NCI-H2227 (cell line): Measurements from ENCODE around the gene CLIP1.
"Not testable (repeated sequence)": the region's sequence is repeated elsewhere in the genome, so short reads cannot be mapped to it uniquely, and the experiment has no call there.

Source experiments
- DNase-seq: peaks from one replicate; lab custom pipeline; 2025; ENCODE audit not compliant: unreplicated experiment; lab: John Stamatoyannopoulos, UW

Gene CLIP1

DNA sequence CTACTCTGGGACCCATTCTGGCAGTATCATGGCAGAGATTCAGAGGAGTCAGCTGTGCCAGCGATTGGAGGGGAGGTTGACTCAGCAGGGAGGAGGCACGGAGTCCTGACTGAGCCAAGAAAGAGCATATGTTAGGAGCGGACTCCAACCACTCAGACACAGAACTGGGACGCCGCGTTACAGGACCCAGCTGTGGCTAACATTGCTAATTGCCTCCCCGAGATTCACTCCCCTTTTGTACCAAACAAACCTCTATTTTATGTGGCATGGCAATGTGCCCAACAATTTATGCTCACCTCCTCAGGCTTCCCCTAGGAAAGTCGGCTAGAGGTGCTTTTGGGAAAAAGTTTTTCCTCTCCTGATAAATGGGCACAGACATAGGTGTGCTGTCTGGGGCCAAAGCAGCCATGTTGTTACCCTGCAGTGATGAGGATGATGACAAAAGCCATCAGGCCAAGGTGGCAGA, 15.2 kb upstream of the CLIP1 start:
- peak; percentile 49 for DNase-seq

DNA sequence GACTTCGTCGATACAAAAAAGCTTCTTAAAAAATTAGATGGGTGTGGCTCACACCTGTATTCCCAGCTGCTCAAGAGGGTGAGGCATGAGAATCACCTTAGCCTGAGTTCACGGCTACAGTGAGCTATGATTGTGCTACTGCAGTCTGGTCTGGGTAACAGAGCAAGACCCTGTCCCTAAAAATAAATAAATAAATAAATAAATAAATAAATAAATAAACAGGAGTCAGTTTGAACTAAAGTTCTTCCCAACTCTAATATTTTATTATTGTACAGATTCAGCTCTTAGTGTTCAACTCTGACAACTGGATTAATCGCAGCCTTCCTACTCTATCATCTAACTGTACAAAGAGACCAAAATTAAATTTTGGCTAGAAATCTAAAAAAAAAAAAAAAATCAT, 12.7 kb upstream of the CLIP1 start:
- DNase-seq = no peak

DNA sequence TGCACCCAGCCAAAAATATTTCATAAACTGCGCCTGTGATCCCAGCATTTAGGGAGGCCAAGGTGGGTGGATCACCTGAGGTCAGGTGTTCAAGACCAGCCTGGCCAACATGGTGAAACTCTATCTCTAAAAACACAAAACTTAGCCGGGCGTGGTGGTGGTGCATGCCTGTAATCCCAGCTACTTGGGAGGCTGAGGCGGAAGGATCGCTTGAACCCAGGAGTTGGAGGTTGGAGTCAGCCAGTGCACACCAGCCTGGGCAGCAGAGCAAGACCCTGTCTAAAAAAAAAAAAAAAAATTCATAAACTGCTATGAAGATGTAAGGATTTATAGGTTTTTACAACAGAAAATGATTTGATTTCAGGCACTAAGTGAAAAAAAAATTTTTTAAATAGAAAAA, 6.6 kb upstream of the CLIP1 start:
- DNase-seq = not testable (repeated sequence)

DNA sequence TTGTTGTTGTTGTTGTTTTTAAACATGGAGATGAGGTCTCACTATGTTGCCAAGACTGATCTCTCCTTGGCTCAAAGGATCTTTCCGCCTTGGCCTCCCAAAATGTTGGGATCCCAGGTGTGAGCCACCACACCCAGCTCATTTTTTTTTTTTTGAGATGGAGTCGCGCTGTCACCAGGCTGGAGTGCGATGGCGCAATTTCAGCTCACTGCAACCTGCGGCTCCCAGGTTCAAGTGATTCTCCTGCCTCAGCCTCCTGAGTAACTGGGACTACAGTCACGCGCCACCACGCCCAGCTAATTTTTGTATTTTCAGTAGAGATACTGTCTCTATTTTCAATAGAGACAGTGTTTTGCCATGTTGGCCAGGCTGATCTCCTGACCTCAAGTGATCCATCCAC, 4.9 kb upstream of the CLIP1 start:
- DNase-seq = no peak

DNA sequence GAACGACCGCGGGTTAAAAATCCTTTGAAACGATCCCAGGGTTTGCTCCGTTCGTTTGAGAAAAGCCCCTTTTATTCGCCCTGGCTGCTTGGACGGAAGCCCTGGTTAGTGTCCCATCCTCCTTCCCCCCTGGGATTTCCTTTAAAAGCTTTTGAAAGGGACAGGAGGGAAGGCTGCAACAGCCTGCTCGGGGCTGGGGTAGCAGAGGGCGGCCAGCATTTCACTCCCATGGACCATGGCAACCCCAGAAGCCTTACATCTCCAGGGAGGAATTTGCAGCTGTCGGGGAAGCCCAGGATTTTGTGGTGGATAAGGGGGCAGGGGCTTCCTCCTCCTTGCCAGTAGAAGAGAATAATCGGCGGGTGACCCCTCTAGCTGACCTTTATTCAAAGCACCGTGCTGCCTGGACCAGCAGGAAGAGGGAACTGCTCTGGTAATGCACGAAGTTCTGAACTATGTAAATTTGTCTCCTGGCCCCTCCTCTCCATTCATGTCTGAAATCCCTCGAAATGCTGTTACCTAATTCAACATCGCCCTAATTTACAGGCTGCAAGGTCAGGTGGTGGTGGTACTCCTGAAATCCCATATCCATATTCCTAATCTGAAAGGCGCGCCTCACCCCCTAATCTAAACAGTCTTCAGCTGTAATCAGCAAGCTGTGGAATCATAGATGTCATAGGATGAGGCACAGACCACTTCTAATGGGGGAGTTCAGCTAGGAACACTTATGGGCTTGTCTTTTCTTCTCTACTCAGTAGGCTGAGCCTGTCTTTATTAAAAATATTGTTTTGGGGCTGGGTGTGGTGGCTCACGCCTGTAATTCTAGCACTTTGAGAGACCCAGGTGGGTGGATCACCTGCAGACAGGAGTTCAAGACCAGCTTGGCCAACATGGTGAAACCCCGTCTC, 1.0 kb upstream of the CLIP1 start:
- DNase-seq = peak; percentile 46

DNA sequence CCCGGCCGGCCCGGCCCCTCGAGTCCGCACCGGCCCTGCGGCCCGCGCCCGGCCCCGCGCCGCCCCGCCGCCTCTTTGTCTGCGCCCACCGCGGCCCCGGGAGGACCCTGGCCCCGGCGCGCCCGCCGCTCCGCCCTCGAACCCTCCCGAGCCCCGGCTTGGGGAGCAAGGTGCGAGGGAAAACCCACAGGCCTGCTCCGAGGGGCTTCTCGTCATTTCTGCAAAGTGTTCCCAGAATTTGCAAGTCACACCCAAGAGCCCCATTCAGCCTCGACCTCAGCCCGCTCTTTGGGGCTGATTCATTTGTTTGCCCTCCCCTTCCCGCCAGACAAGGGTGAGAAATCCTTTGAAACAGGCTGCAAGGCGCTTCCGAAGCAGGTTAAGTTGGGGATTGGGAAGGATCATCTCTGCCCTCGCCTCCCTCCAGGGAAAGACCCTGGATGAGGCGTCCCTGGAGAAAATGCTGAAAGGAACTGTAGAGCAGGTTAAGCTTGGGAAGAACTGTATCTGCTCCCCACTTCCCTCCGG, 325 bp upstream of the CLIP1 start:
- DNase-seq = peak; percentile 59

DNA sequence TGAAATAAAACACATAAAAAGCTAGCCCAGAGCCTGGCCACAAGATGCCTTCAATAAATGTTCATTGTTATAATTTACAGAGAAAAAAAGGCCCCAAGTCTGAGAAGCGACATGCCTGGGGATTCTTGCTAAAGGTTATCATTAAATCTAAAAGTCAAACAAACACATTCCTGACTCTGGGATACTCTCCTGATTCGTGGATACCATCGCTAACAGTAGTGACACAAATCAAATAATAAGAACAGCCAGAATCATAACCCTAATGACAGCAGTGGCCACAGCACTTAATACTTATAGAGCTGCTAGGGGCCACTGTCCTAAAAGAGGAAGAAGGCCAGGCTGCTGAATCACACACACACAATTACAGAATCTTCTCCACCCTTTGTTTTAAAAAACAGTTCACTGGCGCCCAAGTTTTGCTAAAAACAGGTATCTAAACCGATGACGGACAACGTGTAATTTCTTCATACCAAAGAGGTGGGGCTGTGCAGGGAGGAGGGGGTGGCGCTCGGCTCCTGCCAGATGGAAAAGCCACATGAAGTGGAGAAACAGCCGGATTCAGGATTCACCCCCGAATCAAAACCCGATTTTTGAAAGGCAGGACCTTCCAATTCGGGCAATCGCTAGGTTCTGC, 1.2 kb downstream of the CLIP1 start:
- peak; percentile 38 for DNase-seq

DNA sequence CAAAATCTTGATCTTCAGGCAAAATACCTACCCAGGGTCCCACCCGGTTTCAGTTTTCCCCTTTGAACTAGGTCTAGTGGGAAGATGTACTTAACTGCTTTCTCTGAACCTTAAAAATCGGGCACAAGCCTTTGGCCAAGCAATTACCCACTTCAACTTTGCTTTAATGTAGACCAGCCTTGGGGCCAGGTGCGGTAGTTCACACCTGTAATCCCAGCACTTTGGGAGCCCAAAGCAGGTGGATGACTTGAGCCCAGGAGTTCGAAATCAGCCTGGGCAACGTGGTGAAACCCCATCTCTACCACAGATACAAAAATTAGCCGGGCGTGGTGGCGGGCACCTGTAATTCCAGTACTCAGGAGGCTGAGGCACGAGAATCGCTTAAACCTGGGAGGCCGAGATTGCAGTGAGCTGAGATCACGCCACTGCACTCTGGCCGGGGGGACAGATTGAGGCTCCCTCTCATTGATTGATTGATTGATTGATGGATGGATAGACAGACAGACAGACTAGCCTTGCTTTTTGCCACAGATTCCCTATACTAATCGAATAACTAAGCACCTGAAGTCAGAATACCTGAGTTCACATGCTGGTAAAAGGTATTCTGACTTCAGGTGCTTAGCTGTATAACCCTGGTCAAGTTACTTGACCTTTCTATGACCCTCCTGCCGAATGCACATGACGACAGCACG, 1.9 kb downstream of the CLIP1 start:
- no peak for DNase-seq

DNA sequence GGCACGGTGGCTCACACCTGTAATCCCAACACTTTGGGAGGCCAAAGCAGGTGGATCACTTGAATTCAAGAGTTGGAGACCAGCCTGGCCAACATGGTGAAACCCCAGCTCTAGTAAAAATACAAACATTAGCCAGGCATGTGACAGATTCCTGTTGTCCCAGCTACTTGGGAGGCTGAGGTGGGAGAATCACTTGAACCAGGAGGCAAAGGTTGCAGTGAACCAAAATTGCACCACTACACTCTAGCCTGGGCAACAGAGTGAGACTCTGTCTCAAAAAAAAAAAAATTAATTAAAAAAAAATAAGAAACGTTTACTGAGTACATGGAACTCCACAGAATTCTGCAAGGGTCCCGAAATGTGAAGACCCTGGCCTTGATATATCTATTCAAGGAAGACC, 3.4 kb downstream of the CLIP1 start:
- not testable (repeated sequence) for DNase-seq

DNA sequence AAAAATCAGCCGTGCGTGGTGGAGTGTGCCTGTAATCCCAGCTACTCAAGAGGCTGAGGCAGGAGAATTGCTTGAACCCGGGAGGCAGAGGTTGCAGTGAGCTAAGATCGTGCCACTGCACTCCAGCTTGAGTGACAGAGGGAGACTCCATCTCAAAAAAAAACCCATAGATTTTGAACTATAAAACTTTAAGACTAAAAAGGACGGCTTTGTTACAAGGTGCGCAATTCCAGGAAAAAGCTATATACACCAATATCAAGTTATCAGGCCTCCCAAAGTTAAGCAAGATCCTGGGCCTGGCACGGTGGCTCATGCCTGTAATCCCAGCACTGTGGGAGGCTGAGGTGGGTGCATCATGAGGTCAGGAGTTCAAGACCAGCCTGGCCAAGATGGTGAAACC, 6.8 kb downstream of the CLIP1 start:
- not testable (repeated sequence) for DNase-seq

DNA sequence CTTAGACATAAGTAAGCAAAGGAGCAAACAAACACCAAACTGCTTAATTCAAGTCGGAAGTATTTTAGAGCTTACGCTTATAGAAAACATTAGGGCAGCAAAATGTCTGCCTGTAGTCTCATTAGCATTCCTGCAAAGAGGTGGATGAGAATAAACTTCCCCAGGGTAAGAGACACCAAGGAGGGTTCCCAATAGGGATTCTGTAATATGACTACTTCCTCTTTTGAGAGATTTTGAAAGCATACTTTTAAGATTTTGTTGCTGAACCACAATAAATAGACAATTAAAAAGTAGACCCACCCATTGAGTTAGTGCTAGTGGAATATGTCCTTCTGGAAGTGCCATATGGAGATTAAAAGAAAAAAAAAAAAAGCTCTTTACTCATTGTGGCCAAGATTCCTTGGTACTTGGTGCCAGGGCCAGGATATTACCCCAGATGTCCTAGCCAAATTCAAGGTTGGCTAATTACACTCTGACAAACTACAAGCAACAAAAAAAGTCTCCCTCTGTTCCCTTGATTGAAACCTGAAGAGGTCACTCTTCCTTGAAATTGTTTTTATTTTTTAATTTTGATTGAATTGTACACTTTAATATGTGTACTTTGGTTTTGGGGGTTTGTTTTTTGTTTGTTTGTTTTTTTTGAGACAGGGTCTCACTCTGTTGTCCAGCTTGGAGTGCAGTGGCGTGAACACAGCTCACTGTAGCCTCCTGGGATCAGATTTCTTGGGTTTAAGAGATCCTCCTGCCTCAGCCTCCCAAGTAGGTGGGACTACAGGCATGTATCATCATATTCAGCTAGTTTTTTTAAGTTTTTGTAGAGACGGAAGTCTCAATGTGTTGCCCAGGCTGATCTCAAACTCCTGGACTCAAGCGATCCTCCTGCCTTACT, 8.7 kb downstream of the CLIP1 start:
- DNase-seq = no peak

DNA sequence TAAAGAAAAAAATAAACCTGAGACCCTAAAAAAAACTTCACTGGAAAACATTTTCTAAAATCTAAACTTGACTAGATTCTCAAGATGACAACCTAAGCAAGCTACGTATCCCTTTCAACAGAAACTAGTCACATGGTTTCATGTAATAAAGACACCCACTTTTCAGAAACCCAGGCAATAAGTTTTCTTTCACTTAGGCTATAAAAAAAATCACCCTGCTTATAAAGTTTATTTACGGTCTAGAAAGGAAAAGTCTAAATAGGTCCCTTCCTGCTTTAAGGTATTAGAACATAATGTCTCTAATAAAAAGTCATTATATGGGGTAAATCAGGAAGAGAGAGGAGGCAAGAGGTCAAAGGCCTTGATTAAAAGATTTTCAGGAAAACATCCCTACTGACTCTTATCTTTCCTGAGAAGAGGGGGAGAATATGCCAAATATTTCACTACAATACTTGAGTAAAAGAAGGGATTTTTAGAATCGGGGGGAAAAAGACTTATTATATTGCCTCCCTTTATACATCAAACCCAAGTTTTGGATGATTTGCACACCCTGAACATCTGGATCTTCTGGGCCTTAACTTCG, 9.5 kb downstream of the CLIP1 start:
- DNase-seq = no peak

DNA sequence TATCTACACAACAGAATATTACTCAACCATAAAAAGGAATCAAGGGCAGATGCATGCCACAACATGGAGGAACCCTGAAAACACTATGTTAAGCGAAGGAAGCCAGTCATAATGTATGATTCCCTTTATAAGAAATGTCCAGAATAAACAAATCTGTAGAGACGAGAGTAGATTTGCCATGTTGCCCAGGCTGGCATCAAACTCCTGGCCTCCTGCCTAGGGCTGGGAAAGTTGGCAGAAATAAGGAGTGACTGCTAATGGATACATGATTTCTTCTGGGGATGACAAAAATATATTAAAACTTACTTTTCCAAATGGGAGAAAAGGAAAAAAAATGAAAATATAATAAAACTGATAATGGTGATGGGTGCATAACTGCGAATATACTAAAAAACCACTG, 10.9 kb downstream of the CLIP1 start:
- DNase-seq = no peak

DNA sequence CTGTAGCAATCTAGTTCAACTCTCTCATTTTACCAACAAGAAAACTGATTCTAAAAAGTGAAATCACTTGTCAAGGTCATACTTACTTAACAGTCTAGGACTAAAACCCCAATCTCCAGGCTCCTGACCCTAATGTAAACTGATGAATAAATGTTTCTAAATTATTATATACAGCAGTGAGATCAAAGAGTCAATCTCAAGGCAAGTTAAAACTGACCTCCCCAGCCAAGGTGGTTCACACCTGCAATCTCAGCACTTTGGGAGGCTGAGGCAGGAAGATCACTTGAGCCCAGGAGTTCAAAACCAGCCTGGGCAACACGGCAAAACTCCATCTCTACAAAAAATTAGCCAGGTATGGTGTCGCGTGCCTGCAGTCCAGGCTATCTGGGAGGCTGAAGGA, 15.3 kb downstream of the CLIP1 start:
- no peak for DNase-seq

DNA sequence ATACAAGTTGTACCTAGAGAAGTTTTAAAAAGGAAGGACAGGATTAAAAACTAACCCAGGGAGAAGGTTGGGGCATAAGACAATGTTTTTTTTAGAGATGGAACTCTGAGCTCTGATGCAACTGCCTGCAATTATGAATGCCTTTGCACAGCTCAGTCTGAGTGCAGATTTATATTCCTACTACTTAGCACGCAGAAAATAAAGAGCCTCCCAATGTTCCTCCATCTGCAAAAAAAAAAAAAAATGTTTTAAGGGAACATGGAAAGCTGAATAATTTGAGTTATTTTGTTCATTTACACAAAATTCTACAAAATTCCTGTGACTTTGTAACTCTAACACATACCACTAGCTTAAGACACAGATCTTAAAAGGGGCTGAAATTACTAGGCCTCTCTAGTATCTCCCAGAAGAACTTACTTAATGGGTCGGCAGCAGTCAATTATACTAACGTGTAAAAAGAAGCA, 15.7 kb downstream of the CLIP1 start:
- no peak for DNase-seq

DNA sequence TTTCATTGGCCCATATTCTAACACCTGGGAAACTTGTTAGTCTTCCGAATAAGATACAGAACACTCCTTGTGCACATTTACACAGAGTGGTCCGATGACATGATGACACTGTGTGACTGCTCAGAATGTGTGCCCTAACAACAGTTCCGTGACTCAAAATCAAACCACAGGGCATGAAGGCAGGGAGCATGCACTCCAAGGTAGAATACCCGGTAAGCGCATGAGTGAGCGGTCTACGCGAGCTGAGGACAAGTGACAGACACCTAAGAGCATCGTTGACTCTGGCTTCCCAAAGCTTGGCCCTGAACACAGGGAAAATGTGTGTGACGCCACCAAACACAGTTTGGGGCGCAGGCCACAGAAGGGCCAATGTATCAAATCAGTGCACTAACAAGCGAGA, 18.6 kb downstream of the CLIP1 start:
- DNase-seq = no peak

DNA sequence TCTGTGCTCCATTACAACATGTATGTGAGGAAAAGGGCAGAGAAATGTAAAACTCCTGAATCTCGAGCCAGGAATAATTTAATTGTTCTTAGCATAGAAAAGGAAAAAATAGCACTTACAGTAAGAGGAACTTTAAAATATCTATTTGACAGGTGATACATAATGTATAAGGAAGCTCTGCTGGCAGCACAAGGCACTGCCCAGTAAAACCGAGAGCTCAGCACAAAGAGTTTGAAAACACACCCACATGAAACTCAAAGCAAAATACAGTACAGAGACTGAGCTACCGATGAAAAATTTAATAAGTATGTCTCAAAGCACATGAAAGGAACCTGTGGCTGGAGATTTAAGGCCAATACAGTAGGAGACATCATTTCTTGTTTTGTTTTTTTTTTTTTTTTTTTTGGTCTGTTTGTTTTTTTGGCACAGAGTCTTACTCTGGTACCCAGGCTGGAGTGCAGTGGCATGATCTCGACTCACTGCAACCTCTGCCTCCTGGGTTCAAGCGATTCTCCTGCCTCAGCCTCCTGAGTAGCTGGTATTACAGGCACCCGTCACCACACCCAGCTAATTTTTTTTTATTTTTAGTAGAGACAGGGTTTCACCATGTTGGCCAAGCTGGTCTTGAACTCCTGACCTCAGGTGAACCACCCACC, 19.2 kb downstream of the CLIP1 start:
- DNase-seq = no peak

DNA sequence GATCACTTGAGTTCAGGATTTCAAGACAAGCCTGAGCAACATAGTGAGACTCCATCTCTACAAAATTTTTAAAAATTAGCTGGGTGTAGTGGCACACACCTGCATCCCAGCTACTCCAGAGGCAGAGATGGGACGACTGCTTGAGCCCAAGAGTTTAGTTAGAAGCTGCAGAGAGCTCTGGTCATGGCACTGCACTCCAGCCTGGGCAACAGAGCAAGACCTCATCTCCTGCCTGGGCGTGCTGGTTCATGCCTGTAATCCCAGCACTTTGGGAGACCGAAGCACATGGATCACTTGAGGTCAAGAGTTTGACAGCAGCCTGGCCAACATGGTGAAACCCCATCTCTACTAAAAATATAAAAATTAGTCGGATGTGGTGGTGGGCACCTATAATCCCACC, 20.2 kb downstream of the CLIP1 start:
- DNase-seq = no peak

DNA sequence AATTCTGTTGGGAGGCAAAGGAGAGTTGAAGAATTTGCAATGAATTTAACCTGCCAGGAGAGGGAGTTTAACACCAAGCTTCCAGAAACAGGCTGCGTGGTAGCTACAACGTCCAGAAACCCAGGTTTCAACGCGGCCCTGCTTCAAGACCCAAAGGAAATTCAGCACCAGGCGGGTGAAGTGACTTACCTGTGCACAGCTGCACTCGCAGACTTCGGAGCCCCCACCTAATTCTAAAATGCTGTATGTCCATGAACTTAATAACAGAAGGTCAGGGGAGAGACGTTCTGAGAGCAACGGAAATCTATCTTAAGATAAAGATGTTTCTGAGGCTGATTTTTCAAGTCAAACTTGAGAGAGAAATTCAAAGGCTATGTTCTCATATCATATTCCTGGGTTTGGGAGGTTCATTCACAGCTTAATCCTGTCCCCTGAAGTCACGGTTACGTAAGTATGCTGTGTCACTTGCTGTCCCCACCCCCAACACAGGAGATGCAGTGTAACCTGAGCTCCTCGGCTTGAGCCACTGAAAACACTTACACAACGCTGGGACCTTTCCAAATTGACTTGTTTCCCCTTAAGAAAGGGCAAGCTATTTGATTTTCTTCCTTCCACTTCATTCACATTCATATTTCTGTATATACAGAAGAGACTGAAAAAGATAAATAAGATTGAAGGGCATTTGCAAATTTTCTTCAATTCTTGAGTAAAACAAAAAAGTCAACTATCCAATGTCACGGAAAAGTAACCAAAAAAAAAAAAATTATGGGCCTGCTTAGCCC, 22.7 kb downstream of the CLIP1 start:
- peak; percentile 69 for DNase-seq
